Measurements from ENCODE around the gene NPIPB6.

NPIPB6 gene

DNA sequence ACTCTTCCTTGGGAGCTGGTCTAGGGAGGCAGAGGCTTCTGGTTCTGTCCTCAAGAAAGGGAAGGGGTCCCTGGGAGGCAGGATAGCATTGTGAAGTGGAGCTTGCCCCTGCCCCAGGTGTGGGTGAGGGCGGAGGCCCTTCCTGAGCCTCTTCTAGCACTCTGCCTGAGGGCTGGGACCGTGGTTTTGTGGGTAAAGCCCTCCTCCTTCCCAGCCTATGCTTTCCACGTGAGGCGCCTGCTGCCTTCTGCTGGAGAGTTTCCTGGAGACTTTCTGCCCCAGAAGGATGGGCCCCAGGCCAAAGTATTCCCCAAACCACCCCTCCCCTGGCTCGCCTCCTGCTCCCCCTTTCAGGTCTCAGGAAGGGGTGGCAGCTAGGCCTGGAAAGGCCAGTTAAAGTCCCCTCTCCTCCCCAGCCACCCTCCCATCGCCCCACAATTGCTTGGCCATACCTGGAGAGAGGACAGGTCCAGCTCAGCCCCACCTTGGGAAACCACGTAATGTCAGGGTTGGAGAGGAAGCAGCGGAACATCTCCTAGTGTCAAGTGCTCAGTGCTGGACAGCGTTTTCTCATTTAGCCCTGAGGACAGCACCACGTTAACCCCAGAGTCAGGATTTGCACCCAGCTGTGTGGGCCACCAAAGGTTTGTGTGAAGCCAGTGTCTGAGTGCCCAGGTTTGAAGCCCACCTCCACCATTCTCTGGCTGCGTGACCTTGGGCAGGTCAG, 65.4 kb downstream of the NPIPB6 start:
- no peak for DNase-seq (ENCODE audit: low read depth)

DNA sequence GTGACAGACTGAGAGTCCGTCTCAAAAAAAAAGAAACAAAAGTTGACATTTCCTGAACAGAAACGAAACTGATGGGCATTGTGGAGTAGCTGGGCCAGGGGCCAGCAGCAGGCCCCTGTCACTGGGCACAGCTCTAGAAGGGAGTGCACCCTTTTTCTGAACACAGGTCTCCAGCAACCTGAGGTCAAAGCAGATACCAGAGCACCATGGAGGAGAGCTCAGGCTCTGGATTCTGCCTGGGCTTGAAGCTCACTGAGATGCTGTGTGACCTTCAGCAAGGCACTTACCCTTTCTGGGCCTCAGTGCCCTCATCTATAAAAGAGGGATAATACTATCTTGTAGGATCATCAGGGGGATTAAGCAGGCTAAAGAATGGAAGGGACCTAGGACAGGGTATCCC, 66.0 kb downstream of the NPIPB6 start:
- DNase-seq (ENCODE audit: low read depth) = no peak

DNA sequence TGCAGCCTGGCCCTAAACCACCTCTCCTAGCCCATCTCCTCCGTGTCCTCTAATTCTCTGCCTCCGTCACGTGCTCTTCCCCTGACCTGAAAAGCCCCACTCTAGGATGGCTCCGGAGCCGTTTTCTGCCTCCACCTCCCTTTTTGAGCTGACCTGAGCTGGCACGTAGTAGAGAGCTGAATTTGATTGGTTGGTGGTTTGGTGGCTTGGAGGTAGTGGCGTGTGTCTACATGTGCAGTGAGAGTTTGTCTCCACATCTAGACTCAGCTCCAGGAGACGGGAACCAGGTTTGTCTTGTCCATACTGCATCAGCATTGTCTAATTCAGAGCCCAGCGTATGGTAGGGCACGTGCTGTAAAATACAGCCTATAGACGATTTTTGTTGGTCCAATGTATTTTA, 68.0 kb downstream of the NPIPB6 start:
- no peak for DNase-seq (ENCODE audit: low read depth)

DNA sequence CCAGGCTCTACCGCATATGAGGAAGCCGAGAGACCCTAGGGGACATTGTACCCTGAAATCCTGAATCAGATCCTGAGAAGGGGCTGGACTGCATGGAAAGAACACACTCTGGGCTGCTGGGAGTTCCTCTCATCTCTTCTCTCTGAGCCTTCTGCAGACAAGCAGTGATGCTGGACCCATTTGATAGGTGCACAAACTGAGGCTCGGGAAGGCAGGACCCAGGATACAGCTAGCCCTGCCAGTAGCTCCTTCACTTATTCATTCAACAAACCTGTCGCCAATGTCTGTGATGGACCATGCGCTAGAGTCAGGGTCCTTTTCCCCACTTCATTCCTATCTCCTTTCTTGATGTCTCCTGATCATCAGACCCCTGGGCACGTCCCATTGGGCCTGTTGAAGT, 69.1 kb downstream of the NPIPB6 start:
- DNase-seq (ENCODE audit: low read depth) = no peak

DNA sequence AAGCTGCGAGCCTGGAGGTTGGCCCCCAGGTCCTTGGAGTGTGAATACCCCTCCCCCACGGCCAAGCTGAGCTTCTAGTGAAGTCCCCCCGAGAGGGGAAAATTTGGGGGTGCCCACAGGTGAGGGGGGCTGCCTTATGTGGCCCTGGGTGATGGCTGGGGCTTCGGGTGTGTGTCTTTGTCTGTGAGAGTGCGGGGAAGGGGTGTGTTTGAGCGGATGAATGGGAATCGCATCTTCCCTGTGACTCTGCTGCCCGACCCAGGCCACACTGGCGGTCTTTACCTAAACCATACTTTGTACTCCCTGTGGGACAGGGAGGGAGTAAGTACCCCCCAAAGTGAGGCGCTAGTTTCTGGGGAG, 69.7 kb downstream of the NPIPB6 start:
- DNase-seq (ENCODE audit: low read depth) = no peak

DNA sequence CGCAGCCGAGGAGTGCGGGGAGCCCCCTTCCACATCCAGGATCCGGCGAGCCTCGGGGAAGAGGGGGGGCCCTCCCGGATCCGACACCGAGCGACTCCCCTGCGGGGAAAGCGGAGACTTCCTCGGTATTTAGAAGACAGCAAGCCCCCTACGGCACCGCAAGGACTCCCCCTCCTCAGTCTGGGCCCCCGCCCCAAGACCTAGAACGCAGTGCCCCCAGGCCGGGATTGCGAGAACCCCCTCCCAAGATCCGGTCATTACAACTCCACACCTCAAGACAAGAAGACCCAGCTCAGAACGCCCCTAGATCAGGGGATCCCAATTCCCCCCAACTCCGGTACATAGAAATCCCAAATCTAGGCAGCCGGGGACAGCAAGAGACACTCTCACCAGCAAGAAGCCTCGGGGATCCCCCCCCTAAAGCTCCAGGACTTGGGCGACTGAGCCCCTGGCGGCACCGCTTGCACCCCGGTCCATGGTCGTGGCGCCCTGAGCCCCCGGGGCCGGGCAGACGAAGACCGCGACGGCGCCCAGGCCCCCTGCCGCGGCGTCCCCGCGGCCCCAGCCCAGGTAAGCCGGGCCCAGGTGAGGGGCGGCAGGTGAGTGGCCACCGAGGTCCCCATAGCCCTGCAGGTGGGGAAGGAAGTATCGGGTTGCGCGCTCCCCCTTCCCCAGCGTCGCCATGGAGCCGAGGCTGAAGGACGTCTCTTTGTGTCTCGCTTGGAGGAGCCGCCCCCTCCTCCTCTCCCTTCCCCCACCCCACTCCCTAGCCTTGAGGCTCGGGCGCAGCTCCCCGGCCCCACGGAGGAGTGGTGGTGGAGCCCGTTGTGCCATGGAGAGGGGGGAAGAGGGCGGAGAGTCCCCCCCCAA, 70.3 kb downstream of the NPIPB6 start:
- no peak for DNase-seq (ENCODE audit: low read depth)

Data from stimulated activated CD8-positive, alpha-beta memory T cell treated with anti-CD3 and anti-CD28 coated beads, Interleukin-7, amount 100 ng/mL, for 24 hours (primary cell).